Sigmoid colon (tissue), 4 donors: ENCODE data around the gene SPOCD1.

Source experiments
- EP300 ChIP-seq, 4 donors: sonication (generic); formaldehyde crosslinking; IDR thresholded peaks; one replicate each; pipeline ENCODE4 v1.6.1; 2017; ENCODE audit warnings: antibody characterized with exemption in 4 of 4
- POLR2AphosphoS5 ChIP-seq, 4 donors: sonication (generic); formaldehyde crosslinking; IDR thresholded peaks; one replicate each; pipeline ENCODE4 v1.6.1; 2017; ENCODE audit warnings: antibody characterized with exemption in 4 of 4
- TF ChIP-seq, protein P1 (sequence below), 4 experiments: fragments of 450-650 bp in 3 of 4; fragments of 200-600 bp in 1 of 4; IDR thresholded peaks; one replicate each; pipeline ENCODE4 v1.5.1; 2016 to 2019; ENCODE audit warnings: antibody characterized with exemption in 4 of 4, mild to moderate bottlenecking in 3 of 4, moderate library complexity in 2 of 4

DNA sequence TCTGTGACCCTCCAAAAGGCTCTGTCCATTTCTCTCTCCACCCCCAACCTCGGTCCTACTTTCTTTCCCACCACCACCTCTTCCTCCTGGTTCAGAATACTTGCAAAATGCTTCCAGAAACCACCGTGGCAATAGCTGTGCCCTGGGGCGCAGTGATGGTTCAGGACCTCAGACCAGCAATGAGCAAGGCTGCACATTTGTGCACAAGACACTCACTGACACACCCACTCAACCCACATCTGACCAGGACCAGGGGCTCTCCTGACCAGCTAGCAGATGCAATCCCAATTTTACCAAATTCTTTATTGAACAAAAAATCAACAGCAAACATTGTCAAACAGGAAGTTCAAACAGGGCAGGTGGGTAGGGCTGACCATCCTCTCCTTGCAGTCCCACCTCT lies 25.7 kb downstream of the SPOCD1 start:
- TF ChIP-seq, protein P1, sequence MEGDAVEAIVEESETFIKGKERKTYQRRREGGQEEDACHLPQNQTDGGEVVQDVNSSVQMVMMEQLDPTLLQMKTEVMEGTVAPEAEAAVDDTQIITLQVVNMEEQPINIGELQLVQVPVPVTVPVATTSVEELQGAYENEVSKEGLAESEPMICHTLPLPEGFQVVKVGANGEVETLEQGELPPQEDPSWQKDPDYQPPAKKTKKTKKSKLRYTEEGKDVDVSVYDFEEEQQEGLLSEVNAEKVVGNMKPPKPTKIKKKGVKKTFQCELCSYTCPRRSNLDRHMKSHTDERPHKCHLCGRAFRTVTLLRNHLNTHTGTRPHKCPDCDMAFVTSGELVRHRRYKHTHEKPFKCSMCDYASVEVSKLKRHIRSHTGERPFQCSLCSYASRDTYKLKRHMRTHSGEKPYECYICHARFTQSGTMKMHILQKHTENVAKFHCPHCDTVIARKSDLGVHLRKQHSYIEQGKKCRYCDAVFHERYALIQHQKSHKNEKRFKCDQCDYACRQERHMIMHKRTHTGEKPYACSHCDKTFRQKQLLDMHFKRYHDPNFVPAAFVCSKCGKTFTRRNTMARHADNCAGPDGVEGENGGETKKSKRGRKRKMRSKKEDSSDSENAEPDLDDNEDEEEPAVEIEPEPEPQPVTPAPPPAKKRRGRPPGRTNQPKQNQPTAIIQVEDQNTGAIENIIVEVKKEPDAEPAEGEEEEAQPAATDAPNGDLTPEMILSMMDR (IDR thresholded peaks at IDR 0.05), result no peak
- TF ChIP-seq EP300 (IDR thresholded peaks at IDR 0.05) (no peak), POLR2AphosphoS5 (IDR thresholded peaks at IDR 0.05) (no peak)
